SK-N-SH treated with all-trans-retinoic acid at 6 μM for 48 hours (cell line): Measurements from ENCODE around the gene SLC35A2.

Experiments used
- ATAC-seq: fragments of 200-7000 bp; cut with Tn5 transposase; 3 replicates; pipeline ENCODE4 v1.9.1; 2020; ENCODE audit warnings: mild to moderate bottlenecking, moderate library complexity
- ARNTL ChIP-seq: fragments of 450-650 bp; formaldehyde crosslinking; IDR thresholded peaks from 2 replicates; pipeline ENCODE4 v1.5.0; 2020; ENCODE audit warnings: low read depth, mild to moderate bottlenecking, moderate library complexity, borderline replicate concordance
- ESRRG ChIP-seq: fragments of 250-450 bp; sonication (Bioruptor Pico); IDR thresholded peaks from 2 replicates; pipeline ENCODE4 v1.6.1; 2021; ENCODE audit warnings: mild to moderate bottlenecking
- GLIS3 ChIP-seq: fragments of 250-450 bp; sonication (Bioruptor Pico); IDR thresholded peaks from 2 replicates; pipeline ENCODE4 v1.5.0; 2020; ENCODE audit warnings: mild to moderate bottlenecking, moderate library complexity
- OSR1 ChIP-seq: fragments of 250-450 bp; sonication (Bioruptor Pico); IDR thresholded peaks from 2 replicates; pipeline ENCODE4 v1.8.0; 2022; ENCODE audit warnings: moderate library complexity, mild to moderate bottlenecking, inconsistent platforms
- PATZ1 ChIP-seq: fragments of 250-450 bp; sonication (Bioruptor Pico); IDR thresholded peaks from 2 replicates; pipeline ENCODE4 v1.8.0; 2020; ENCODE audit warnings: mild to moderate bottlenecking, moderate library complexity, borderline replicate concordance
- PPARA ChIP-seq: fragments of 250-450 bp; sonication (Bioruptor Pico); IDR thresholded peaks from 2 replicates; pipeline ENCODE4 v1.5.0; 2020; ENCODE audit warnings: mild to moderate bottlenecking, borderline replicate concordance
- RARB ChIP-seq: fragments of 250-450 bp; sonication (Bioruptor Pico); IDR thresholded peaks from 2 replicates; pipeline ENCODE4 v1.8.0; 2021; ENCODE audit warnings: mild to moderate bottlenecking, moderate library complexity
- SNAI2 ChIP-seq: fragments of 250-450 bp; sonication (Bioruptor Pico); IDR thresholded peaks from 2 replicates; pipeline ENCODE4 v1.5.0; 2020; ENCODE audit warnings: mild to moderate bottlenecking, moderate library complexity
- TSHZ2 ChIP-seq: fragments of 250-450 bp; sonication (Bioruptor Pico); IDR thresholded peaks from 2 replicates; pipeline ENCODE4 v1.5.0; 2020; ENCODE audit warnings: mild to moderate bottlenecking, moderate library complexity
- ZC3H10 ChIP-seq: fragments of 250-450 bp; sonication (Bioruptor Pico); IDR thresholded peaks from 2 replicates; pipeline ENCODE4 v1.5.1; 2021; ENCODE audit warnings: mild to moderate bottlenecking, moderate library complexity
- ZFP3 ChIP-seq: fragments of 250-450 bp; sonication (Bioruptor Pico); IDR thresholded peaks from 2 replicates; pipeline ENCODE4 v1.5.0; 2020; ENCODE audit warnings: mild to moderate bottlenecking, moderate library complexity
- ZFP30 ChIP-seq: fragments of 450-650 bp; formaldehyde crosslinking; IDR thresholded peaks from 2 replicates; pipeline ENCODE4 v1.5.0; 2022; ENCODE audit warnings: mild to moderate bottlenecking, moderate library complexity
- ZNF565 ChIP-seq: fragments of 450-650 bp; formaldehyde crosslinking; conservative IDR thresholded peaks from 2 replicates; pipeline ENCODE4 v1.5.0; 2020; ENCODE audit warnings: low read depth, mild to moderate bottlenecking, moderate library complexity
- ZNF70 ChIP-seq: fragments of 450-650 bp; formaldehyde crosslinking; IDR thresholded peaks from 2 replicates; pipeline ENCODE4 v1.5.0; 2020; ENCODE audit warnings: mild to moderate bottlenecking, moderate library complexity

Gene SLC35A2

GRCh38 chrX:48911412-48912182, at the start of gene SLC35A2:
Gene SLC35A2, minus strand, starts transcription at chrX:48911646. Its CDS starts 10 bp downstream, at chrX:48911636.
- ATAC-seq: peak; percentile 94
- TF ChIP-seq GLIS3 (CRISPR knock-in tag): no peak

- no peak for ATAC-seq
- no peak for TF ChIP-seq ZNF565 (CRISPR knock-in tag)
- TF ChIP-seq ZNF70 (CRISPR knock-in tag): no peak
- no peak for TF ChIP-seq SNAI2 (CRISPR knock-in tag)
- no peak for TF ChIP-seq ZFP3 (CRISPR knock-in tag)
- no peak for TF ChIP-seq PATZ1 (CRISPR knock-in tag)
- TF ChIP-seq TSHZ2 (CRISPR knock-in tag): no peak
- no peak for TF ChIP-seq ARNTL (CRISPR knock-in tag)
- TF ChIP-seq, all 23 proteins: peak for 0
These were observed 48.8 kb upstream of the SLC35A2 start for GRCh38 chrX:48960291-48960690.

- TF ChIP-seq ZNF565 (CRISPR knock-in tag) (no peak), ARNTL (CRISPR knock-in tag) (no peak), PPARA (CRISPR knock-in tag) (no peak), ESRRG (CRISPR knock-in tag) (no peak), ZFP30 (CRISPR knock-in tag) (no peak), ZNF70 (CRISPR knock-in tag) (no peak), TSHZ2 (CRISPR knock-in tag) (no peak), OSR1 (CRISPR knock-in tag) (no peak)
- ATAC-seq: peak; percentile 15
These were observed 47.2 kb upstream of the SLC35A2 start for GRCh38 chrX:48958635-48959094.

- peak; percentile 96 for ATAC-seq
- TF ChIP-seq TSHZ2 (CRISPR knock-in tag): 0 out of 2 replicates have a peak, but pooled peaks have one; percentile 39
- 0 out of 2 replicates have a peak, but pooled peaks have one; percentile 67 for TF ChIP-seq GLIS3 (CRISPR knock-in tag)
- TF ChIP-seq PATZ1 (CRISPR knock-in tag): peak; percentile 16; the same call in 1 of the 2 replicates
- TF ChIP-seq ZFP3 (CRISPR knock-in tag): no peak
- TF ChIP-seq SNAI2 (CRISPR knock-in tag): no peak
- TF ChIP-seq PPARA (CRISPR knock-in tag): no peak
- no peak for TF ChIP-seq ZC3H10 (CRISPR knock-in tag)
- TF ChIP-seq RARB (CRISPR knock-in tag): no peak
These were observed 46.6 kb upstream of the SLC35A2 start for GRCh38 chrX:48957827-48958634.
